ENCODE measurements around the gene KCNB1. TPM values are rescaled to one million over a fixed set of nuclear protein-coding genes. Genes with fewer than 3 reads are reported as not detected.

The KCNB1 gene
- polyA plus RNA-seq, 1 experiment: 0.13 TPM

DNA sequence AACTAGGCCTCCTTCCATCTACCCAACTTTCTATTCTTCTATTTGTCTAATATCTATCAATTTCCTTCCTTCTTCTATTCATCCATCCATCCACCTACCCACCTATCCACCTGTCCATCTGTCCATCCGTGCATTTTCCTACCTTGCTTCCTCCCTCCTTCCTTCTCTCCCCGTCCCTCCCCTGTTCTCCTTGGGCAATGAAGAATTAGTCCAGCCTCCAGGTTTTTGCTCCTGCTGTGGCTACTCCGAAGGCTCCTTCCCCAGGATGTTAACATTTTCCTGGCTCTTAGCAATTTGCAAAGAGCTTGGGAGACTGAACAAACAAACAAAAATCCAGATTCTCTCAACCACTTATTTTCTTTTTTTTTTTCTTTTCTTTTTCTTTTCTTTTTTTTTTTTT lies 81.6 kb downstream of the KCNB1 start:
- no peak overlapping the region for H3K4me3 ChIP-seq (ENCODE audit: low read depth, low read length)
- ChIA-PET POLR2A (interaction anchor here (0.7 kb wide), 1 partner anchor 18 kb away, joined by 11 read pairs; no protein-coding TSS in a partner anchor), CTCF (no interaction called here)
- no peak for DNase-seq (ENCODE audit: low read depth)
- TF ChIP-seq, protein P1, sequence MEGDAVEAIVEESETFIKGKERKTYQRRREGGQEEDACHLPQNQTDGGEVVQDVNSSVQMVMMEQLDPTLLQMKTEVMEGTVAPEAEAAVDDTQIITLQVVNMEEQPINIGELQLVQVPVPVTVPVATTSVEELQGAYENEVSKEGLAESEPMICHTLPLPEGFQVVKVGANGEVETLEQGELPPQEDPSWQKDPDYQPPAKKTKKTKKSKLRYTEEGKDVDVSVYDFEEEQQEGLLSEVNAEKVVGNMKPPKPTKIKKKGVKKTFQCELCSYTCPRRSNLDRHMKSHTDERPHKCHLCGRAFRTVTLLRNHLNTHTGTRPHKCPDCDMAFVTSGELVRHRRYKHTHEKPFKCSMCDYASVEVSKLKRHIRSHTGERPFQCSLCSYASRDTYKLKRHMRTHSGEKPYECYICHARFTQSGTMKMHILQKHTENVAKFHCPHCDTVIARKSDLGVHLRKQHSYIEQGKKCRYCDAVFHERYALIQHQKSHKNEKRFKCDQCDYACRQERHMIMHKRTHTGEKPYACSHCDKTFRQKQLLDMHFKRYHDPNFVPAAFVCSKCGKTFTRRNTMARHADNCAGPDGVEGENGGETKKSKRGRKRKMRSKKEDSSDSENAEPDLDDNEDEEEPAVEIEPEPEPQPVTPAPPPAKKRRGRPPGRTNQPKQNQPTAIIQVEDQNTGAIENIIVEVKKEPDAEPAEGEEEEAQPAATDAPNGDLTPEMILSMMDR (IDR thresholded peaks at IDR 0.05; ENCODE audit: insufficient read depth, low read depth, low read length): no peak
- H3K36me3 ChIP-seq (ENCODE audit: control insufficient read depth, insufficient read depth, low read length): no peaks in the 10 kb centered on the region
- peaks cover 8% of the 10 kb centered on the region for H3K27me3 ChIP-seq (ENCODE audit: control insufficient read depth, insufficient read depth, low read length)

DNA sequence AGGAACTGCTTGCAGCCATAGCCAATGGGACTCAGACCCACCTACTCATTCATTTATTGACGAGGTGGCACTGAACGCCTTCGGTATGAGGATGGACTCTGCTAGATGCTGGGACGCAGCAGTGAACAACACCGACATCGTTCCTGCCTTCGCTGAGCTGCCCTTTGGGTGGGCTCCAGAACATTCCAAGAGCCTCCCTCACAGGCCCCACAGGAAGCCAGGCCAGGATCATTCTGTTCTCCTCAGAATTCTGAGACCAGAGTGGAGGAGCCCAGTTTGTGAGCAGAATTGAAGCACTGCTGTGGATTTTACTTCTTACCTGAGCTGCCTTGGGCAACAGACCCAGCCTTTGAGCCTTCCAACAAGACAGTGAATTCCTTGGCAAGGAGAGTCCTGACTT lies 82.1 kb downstream of the KCNB1 start:
- ChIA-PET CTCF (no interaction called here), POLR2A (interaction anchor here (0.7 kb wide), 1 partner anchor 19 kb away, joined by 11 read pairs; no protein-coding TSS in a partner anchor)
- TF ChIP-seq, protein P1 (IDR thresholded peaks at IDR 0.05; ENCODE audit: insufficient read depth, low read depth, low read length): no peak
- no peak for DNase-seq (ENCODE audit: low read depth)
- Histone ChIP-seq H3K4me3 (ENCODE audit: low read depth, low read length) (no peak overlapping the region), H3K27me3 (ENCODE audit: control insufficient read depth, insufficient read depth, low read length) (peaks cover 8% of the 10 kb centered on the region), H3K36me3 (ENCODE audit: control insufficient read depth, insufficient read depth, low read length) (no peaks in the 10 kb centered on the region)

DNA sequence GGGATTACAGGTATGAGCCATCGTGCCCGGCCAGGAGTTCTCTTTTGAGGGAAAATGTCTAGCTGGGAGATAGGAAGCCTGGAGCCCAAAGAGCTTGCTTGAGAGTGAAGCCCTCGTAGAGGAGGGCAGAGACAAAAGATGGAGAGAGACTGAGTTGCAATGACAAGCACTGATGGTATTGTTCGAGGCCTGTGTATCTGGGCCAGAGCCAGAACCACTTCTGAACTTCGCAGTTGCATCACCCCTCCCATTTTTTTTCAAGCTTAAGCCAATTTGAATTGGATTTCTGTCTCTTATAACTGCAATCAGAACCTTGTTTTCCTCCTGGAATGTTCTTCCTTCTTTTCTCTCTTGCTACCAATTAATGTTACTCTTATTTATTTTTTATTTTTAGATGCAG lies 83.1 kb downstream of the KCNB1 start:
- no peak for DNase-seq (ENCODE audit: low read depth)
- H3K4me3 ChIP-seq (ENCODE audit: low read depth, low read length): no peak overlapping the region

DNA sequence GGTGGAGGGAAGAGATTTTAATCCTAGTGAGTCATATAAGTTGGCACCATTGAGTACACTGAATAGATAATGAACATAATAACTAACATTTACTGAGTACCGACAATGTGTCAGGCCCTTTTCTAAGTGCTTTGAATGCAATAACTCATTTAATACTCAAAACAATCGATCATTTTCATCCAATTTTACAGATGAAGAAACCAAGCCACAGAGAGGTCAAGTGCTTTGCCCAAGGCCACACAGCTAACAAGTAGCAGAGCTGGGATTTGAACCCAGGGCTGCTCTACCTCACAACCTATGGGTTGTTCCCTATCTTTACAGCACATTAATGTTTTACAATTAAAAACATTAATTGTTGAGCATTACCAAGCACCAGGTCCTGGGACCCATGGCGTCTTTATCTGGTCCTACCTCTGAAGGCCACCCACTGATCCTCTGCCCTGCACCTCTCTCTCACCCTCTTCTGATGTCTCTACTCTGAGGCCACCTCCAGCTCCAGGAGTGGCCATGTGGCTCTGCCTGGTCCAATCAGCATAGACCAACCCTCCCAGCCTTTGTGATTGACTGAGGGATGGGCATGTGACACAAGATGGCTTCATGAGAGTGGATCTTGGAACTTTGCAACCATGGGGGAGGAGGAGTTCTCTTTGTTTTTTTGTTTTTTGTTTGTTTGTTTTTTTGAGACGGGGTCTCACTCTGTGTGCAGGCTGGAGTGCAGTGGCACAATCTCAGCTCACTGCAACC lies 83.9 kb downstream of the KCNB1 start:
- ChIA-PET POLR2A (no interaction called here), CTCF (interaction anchor here (1.0 to 1.4 kb wide), 2 partner anchors 12 to 13 kb away, joined by 3 to 5 read pairs; no protein-coding TSS in a partner anchor)
- no peak overlapping the region for H3K4me3 ChIP-seq (ENCODE audit: low read depth, low read length)
- TF ChIP-seq, protein P1 (IDR thresholded peaks at IDR 0.05; ENCODE audit: insufficient read depth, low read depth, low read length): no peak
- no peaks in the 10 kb centered on the region for H3K36me3 ChIP-seq (ENCODE audit: control insufficient read depth, insufficient read depth, low read length)
- no peak for DNase-seq (ENCODE audit: low read depth)
- H3K27me3 ChIP-seq (ENCODE audit: control insufficient read depth, insufficient read depth, low read length): peaks cover 2% of the 10 kb centered on the region; the same call in 1 of the 2 replicates

More for the DNA sequence above, 83.1 kb downstream of the KCNB1 start:
- TF ChIP-seq, protein P1 (IDR thresholded peaks at IDR 0.05; ENCODE audit: insufficient read depth, low read depth, low read length): no peak
- Histone ChIP-seq H3K27me3 (ENCODE audit: control insufficient read depth, insufficient read depth, low read length) (peaks cover 2% of the 10 kb centered on the region; the same call in 1 of the 2 replicates), H3K36me3 (ENCODE audit: control insufficient read depth, insufficient read depth, low read length) (no peaks in the 10 kb centered on the region)
- ChIA-PET CTCF (interaction anchor here (1.0 to 1.4 kb wide), 2 partner anchors 11 to 14 kb away, joined by 3 to 5 read pairs; no protein-coding TSS in a partner anchor), POLR2A (no interaction called here)

DNA sequence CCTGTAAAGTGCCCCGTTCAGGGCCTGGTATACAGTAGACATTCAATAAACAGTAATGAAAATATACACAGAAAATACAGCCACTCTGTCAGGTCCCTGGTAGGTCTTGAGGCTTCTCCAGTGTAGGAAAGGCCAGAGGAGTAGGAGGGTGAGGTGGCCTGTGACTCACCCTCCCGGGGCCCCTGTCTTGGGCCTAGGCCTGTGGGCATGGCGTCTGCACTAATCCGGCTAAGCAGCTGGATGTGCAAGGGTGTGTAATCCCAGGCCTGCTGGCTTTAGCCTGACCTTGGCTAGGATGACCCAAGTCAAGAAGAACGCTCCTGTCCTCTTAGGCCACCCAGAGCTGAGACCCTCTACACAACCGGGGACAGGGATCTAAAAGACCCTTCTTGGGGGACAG lies 84.9 kb downstream of the KCNB1 start:
- Histone ChIP-seq H3K36me3 (ENCODE audit: control insufficient read depth, insufficient read depth, low read length) (no peaks in the 10 kb centered on the region), H3K27me3 (ENCODE audit: control insufficient read depth, insufficient read depth, low read length) (peaks cover 6% of the 10 kb centered on the region), H3K4me3 (ENCODE audit: low read depth, low read length) (no peak overlapping the region)
- CTCF ChIA-PET: interaction anchor here (6.2 kb wide), 1 partner anchor 14 kb away, joined by 41 read pairs; no protein-coding TSS in a partner anchor
- TF ChIP-seq, protein P1 (IDR thresholded peaks at IDR 0.05; ENCODE audit: insufficient read depth, low read depth, low read length): no peak
- POLR2A ChIA-PET: no interaction called here
- peak; percentile 4 for DNase-seq (ENCODE audit: low read depth)

Measured in BJ (cell line).